IMR-90 (cell line): ENCODE results near the gene FAM24B. TPM values are rescaled to one million over a fixed set of nuclear protein-coding genes. Genes with fewer than 3 reads are reported as not detected.

Source experiments
- ATAC-seq: fragments of 200-7000 bp; cut with Tn5 transposase; 2 replicates; pipeline ENCODE4 v1.9.1; 2020; ENCODE audit warnings: low read depth, mild to moderate bottlenecking, moderate library complexity
- BruUV-seq: library from RNA; stranded (reverse); fragments of 400-500 nt; replicated peaks from 2 replicates; lab custom pipeline; 2021; lab: Mats Ljungman, UMichigan
- CTCF ChIA-PET: fragments of 300-600 bp; formaldehyde crosslinking; extraction: SDS; loops from one replicate; lab custom pipeline; 2021; ENCODE audit warnings: antibody characterized with exemption; lab: Yijun Ruan, JAX
- POLR2A ChIA-PET: fragments of 300-600 bp; sonication (Branson Sonifier 250); formaldehyde crosslinking; loops from one replicate; lab custom pipeline; 2022; ENCODE audit warnings: antibody characterized with exemption; ENCODE audit not compliant: unreplicated experiment; lab: Charles Lee
- DNase-seq: peaks from one replicate; pipeline ENCODE4 v3.0.0; 2013
- H2AFZ ChIP-seq: replicated peaks from 2 replicates; pipeline ENCODE3; 2013; ENCODE audit warnings: low read length, mild to moderate bottlenecking; ENCODE audit not compliant: poor library complexity
- H2AK5ac ChIP-seq: 2 replicates; pipeline ENCODE4 v1.6.1; 2013; ENCODE audit warnings: low read depth, low read length, inconsistent platforms
- H2AK9ac ChIP-seq: replicated peaks from 2 replicates; pipeline ENCODE3; 2013; ENCODE audit warnings: mild to moderate bottlenecking, low read depth, low read length, moderate library complexity; ENCODE audit not compliant: poor library complexity
- H2BK120ac ChIP-seq: 2 replicates; pipeline ENCODE4 v1.6.1; 2013; ENCODE audit warnings: low read depth, low read length, inconsistent platforms
- H2BK15ac ChIP-seq: 3 replicates; pipeline ENCODE4 v1.6.1; 2013; ENCODE audit warnings: low read depth, low read length, inconsistent platforms
- H2BK20ac ChIP-seq: 2 replicates; pipeline ENCODE4 v1.6.1; 2013; ENCODE audit warnings: low read depth, mild to moderate bottlenecking, inconsistent platforms, low read length, moderate library complexity
- H2BK5ac ChIP-seq: 2 replicates; pipeline ENCODE4 v1.6.1; 2013; ENCODE audit warnings: mild to moderate bottlenecking, low read depth, low read length, inconsistent platforms; ENCODE audit not compliant: poor library complexity, severe bottlenecking
- H3K14ac ChIP-seq: replicated peaks from 2 replicates; pipeline ENCODE4 v1.6.1; 2013; ENCODE audit warnings: low read depth, low read length, inconsistent platforms
- H3K18ac ChIP-seq: 2 replicates; pipeline ENCODE4 v1.6.1; 2013; ENCODE audit warnings: low read depth, low read length, control low read depth
- H3K23ac ChIP-seq: 2 replicates; pipeline ENCODE4 v1.6.1; 2013; ENCODE audit warnings: low read depth, low read length, inconsistent platforms
- H3K27ac ChIP-seq: 2 replicates; pipeline ENCODE4 v1.5.1; 2013; ENCODE audit warnings: mild to moderate bottlenecking, control low read depth, low read length; ENCODE audit not compliant: insufficient read depth
- H3K27me3 ChIP-seq: 2 replicates; pipeline ENCODE4 v1.6.1; 2013; ENCODE audit warnings: low read length; ENCODE audit not compliant: control insufficient read depth, insufficient read depth
- H3K36me3 ChIP-seq: 2 replicates; pipeline ENCODE4 v1.6.1; 2013; ENCODE audit warnings: low read length, mixed read lengths; ENCODE audit not compliant: control insufficient read depth, insufficient read depth
- H3K4ac ChIP-seq: 2 replicates; pipeline ENCODE4 v1.6.1; 2013; ENCODE audit warnings: low read depth, low read length, inconsistent platforms
- H3K4me1 ChIP-seq: 2 replicates; pipeline ENCODE4 v1.6.1; 2013; ENCODE audit warnings: low read length, mixed read lengths; ENCODE audit not compliant: control insufficient read depth, insufficient read depth
- H3K4me2 ChIP-seq: 2 replicates; pipeline ENCODE4 v1.6.1; 2013; ENCODE audit warnings: low read depth, mild to moderate bottlenecking, control low read depth, low read length, moderate library complexity
- H3K4me3 ChIP-seq: 2 replicates; pipeline ENCODE4 v1.5.1; 2013; ENCODE audit warnings: low read depth, mild to moderate bottlenecking, control low read depth, low read length, moderate library complexity; ENCODE audit not compliant: insufficient read depth
- H3K56ac ChIP-seq: 2 replicates; pipeline ENCODE4 v1.6.1; 2013; ENCODE audit warnings: low read length, inconsistent platforms; ENCODE audit not compliant: insufficient read depth; ENCODE audit errors: extremely low read depth
- H3K79me1 ChIP-seq, 2 experiments: 2 replicates each; pipeline ENCODE4 v1.6.1; 2013; ENCODE audit warnings: low read length in 2 of 2, inconsistent platforms in 1 of 2, low read depth in 1 of 2
- H3K9ac ChIP-seq: 2 replicates; pipeline ENCODE4 v1.6.1; 2013; ENCODE audit warnings: low read depth, low read length, control low read depth
- H3K9me1 ChIP-seq: 2 replicates; pipeline ENCODE4 v1.6.1; 2013; ENCODE audit warnings: low read length, inconsistent platforms; ENCODE audit not compliant: insufficient read depth
- H3K9me3 ChIP-seq: 2 replicates; pipeline ENCODE4 v1.6.1; 2013; ENCODE audit warnings: low read length; ENCODE audit not compliant: control insufficient read depth, insufficient read depth
- H4K20me1 ChIP-seq: 2 replicates; pipeline ENCODE4 v1.6.1; 2013; ENCODE audit warnings: low read length, inconsistent platforms; ENCODE audit not compliant: insufficient read depth
- H4K5ac ChIP-seq: 2 replicates; pipeline ENCODE4 v1.6.1; 2013; ENCODE audit warnings: mild to moderate bottlenecking, low read depth, low read length, control low read depth
- H4K8ac ChIP-seq, 2 experiments: 2 replicates each; pipeline ENCODE4 v1.6.1; 2013; ENCODE audit warnings: low read depth in 2 of 2, low read length in 2 of 2, control low read depth in 1 of 2, inconsistent platforms in 1 of 2
- H4K91ac ChIP-seq: 2 replicates; pipeline ENCODE4 v1.6.1; 2013; ENCODE audit warnings: low read depth, low read length, inconsistent platforms; ENCODE audit not compliant: insufficient read depth
- BHLHE40 ChIP-seq: fragments of 150-350 bp; IDR thresholded peaks from 2 replicates; pipeline ENCODE4 v1.6.1; 2016; ENCODE audit warnings: mild to moderate bottlenecking, low read depth, low read length
- CEBPB ChIP-seq: IDR thresholded peaks from 2 replicates; pipeline ENCODE4 v1.6.1; 2012; ENCODE audit warnings: low read depth, low read length, improper control_type of control experiment
- CHD1 ChIP-seq: IDR thresholded peaks from 2 replicates; pipeline ENCODE4 v1.6.1; 2012; ENCODE audit warnings: low read depth, low read length, improper control_type of control experiment
- CTCF ChIP-seq: conservative IDR thresholded peaks from 2 replicates; pipeline ENCODE4 v1.5.1; 2012; ENCODE audit warnings: mild to moderate bottlenecking, low read depth, low read length, improper control_type of control experiment
- ELK1 ChIP-seq: fragments of 150-350 bp; IDR thresholded peaks from 2 replicates; pipeline ENCODE4 v1.6.1; 2016; ENCODE audit warnings: low read depth, mild to moderate bottlenecking, low read length, moderate library complexity, borderline replicate concordance
- FOS ChIP-seq: fragments of 150-350 bp; IDR thresholded peaks from 2 replicates; pipeline ENCODE4 v1.6.1; 2016; ENCODE audit warnings: low read depth, low read length
- NFE2L2 ChIP-seq: fragments of 150-350 bp; IDR thresholded peaks from 2 replicates; pipeline ENCODE4 v1.6.1; 2016; ENCODE audit warnings: low read depth, mild to moderate bottlenecking, low read length
- POLR2A ChIP-seq: IDR thresholded peaks from 2 replicates; pipeline ENCODE4 v1.6.1; 2012; ENCODE audit warnings: mild to moderate bottlenecking, low read depth, low read length
- RAD21 ChIP-seq: IDR thresholded peaks from 2 replicates; pipeline ENCODE4 v1.6.1; 2012; ENCODE audit warnings: low read length, improper control_type of control experiment
- RCOR1 ChIP-seq: IDR thresholded peaks from 2 replicates; pipeline ENCODE4 v1.6.1; 2012; ENCODE audit warnings: mild to moderate bottlenecking, low read length, improper control_type of control experiment; ENCODE audit not compliant: insufficient replicate concordance
- RFX5 ChIP-seq: IDR thresholded peaks from 2 replicates; pipeline ENCODE4 v1.8.0; 2012; ENCODE audit warnings: low read depth, mild to moderate bottlenecking, low read length, moderate library complexity
- SMC3 ChIP-seq: fragments of 150-350 bp; IDR thresholded peaks from 2 replicates; pipeline ENCODE4 v1.6.1; 2016; ENCODE audit warnings: low read depth, mild to moderate bottlenecking, antibody characterized with exemption, low read length, moderate library complexity
- WGBS, 2 experiments: methylation state at CpG; one replicate each; pipeline versions ENCODE4 v1.1.5 to v1.1.7; 2013; ENCODE audit warnings: missing lambda C conversion rate in 2 of 2; ENCODE audit not compliant: insufficient read length in 1 of 2; ENCODE audit errors: extremely low coverage in 2 of 2; 5-methylcytosine and 5-hydroxymethylcytosine counted together
- dilution Hi-C: fragments of 300-500 bp; cut with HindIII; formaldehyde crosslinking; loops from one replicate; pipeline ENCODE4 v1.14.3; 2018; ENCODE audit warnings: low sequenced_read_pairs; ENCODE audit not compliant: unreplicated experiment
- in situ Hi-C: fragments of 300-500 bp; cut with MboI; formaldehyde crosslinking; loops from 3 replicates; pipeline ENCODE4 v1.14.3; 2019; ENCODE audit warnings: low sequenced_read_pairs, inconsistent platforms, mixed read lengths
- intact Hi-C: fragments of 100-400 bp; cut with micrococcal nuclease; formaldehyde crosslinking; loops from 2 replicates; pipeline ENCODE4 v1.10.0; 2022
- polyA plus RNA-seq, 3 experiments: library from polyadenylated mRNA; depleted of rRNA; stranded (reverse); fragments of >200 nt; gene quantifications; 2 replicates each; pipeline ENCODE4 v1.2.3, GENCODE V29; 2012; ENCODE audit warnings: low replicate concordance in 1 of 3
- total RNA-seq: library from RNA; depleted of rRNA; stranded (reverse); fragments of >200 nt; gene quantifications from 2 replicates; pipeline ENCODE4 v1.2.3, GENCODE V29; 2012

FAM24B gene
- total and polyA plus RNA-seq, 2 of the 4 experiments (the other 2 are of a cell fraction) = 1.6 to 4.3 TPM

- no peak overlapping the region for H4K91ac ChIP-seq
- 83% methylated on average over 2 of the region's 8 CpGs; no CpG with 5 or more reads in 1 of the 2 experiments for WGBS, 2 experiments
- DNase-seq = no peak
- in situ Hi-C loops (no loop called here), dilution Hi-C loops (no loop called here), intact Hi-C loops (no loop called here)
- H2AK9ac ChIP-seq = no peak overlapping the region
- no peak overlapping the region for H3K27ac ChIP-seq
- no peaks in the 10 kb centered on the region for H4K20me1 ChIP-seq
- H3K23ac ChIP-seq = no peak overlapping the region
- no peak overlapping the region for H3K56ac ChIP-seq
- H2AFZ ChIP-seq = no peak overlapping the region
- CTCF ChIA-PET = no interaction called here
- no peak overlapping the region for H3K14ac ChIP-seq
- H3K79me1 ChIP-seq = no peaks in the 10 kb centered on the region
- H3K9me3 ChIP-seq = no peaks in the 10 kb centered on the region
- ATAC-seq = no peak
- H3K4me1 ChIP-seq = no peaks in the 10 kb centered on the region
- no peak overlapping the region for H2AK5ac ChIP-seq
- H3K9me1 ChIP-seq = no peaks in the 10 kb centered on the region
- no peak overlapping the region for H3K9ac ChIP-seq
- no TSS peak for BruUV-seq
- H3K4me3 ChIP-seq = no peak overlapping the region
- no peak overlapping the region for H2BK120ac ChIP-seq
- H3K4me2 ChIP-seq = no peak overlapping the region
- H3K27me3 ChIP-seq = peaks cover 2% of the 10 kb centered on the region
- H2BK20ac ChIP-seq = no peak overlapping the region
- TF ChIP-seq CHD1 (no peak), CTCF (no peak), RAD21 (no peak), CEBPB (no peak), SMC3 (no peak), RFX5 (no peak), RCOR1 (no peak), ELK1 (no peak), POLR2A (no peak), NFE2L2 (no peak), BHLHE40 (no peak), FOS (no peak)
- POLR2A ChIA-PET = no interaction called here
- H2BK5ac ChIP-seq = no peak overlapping the region
- no peak overlapping the region for H3K4ac ChIP-seq
- no peak overlapping the region for H2BK15ac ChIP-seq
- H3K36me3 ChIP-seq = no peaks in the 10 kb centered on the region; the same call in 1 of the 2 replicates
- H4K5ac ChIP-seq = no peak overlapping the region
- H4K8ac ChIP-seq = no peak overlapping the region
- no peak overlapping the region for H3K18ac ChIP-seq
These were observed 49.9 kb downstream of the FAM24B start for GRCh38 chr10:122829454-122829853.
